Measurements from ENCODE around the gene NDUFB4.
A peak's percentile ranks its signal among the peaks of the same experiment; 100 is the strongest.

Gene NDUFB4

DNA sequence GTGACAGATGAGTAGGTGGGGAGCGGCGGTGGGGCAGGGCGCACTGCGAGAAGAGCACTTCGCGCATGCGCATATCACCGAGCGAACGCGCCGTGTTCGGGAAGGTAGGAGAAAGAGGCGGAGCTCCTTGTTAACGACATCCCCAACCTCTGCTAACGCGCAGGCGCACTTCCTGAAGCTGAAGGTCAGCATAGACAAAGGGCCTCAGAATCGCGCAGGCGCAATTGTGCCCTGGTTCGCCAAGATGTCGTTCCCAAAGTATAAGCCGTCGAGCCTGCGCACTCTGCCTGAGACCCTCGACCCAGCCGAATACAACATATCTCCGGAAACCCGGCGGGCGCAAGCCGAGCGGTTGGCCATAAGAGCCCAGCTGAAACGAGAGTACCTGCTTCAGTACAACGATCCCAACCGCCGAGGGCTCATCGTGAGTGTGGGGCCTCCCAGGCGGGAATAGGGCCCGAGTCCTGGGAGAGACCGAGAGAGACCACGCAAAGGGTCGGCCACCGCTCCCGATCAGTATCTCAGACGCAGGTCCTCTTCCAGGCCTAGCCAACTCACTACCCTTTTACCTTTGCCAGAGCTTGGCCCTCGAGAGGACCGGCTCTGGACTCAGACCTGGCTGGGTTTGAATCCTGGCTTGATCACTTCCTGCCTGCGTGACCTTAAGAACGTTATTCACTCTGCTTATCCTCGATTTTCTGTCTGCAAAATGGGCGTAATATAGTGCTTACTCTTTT lies at the start of gene NDUFB4:
TSS of gene NDUFB4 (plus strand) at position 221 of the 737 bp plus-strand sequence. CDS start at position 245, 24 bp downstream.
- DNase-seq = peak; percentile 99

DNA sequence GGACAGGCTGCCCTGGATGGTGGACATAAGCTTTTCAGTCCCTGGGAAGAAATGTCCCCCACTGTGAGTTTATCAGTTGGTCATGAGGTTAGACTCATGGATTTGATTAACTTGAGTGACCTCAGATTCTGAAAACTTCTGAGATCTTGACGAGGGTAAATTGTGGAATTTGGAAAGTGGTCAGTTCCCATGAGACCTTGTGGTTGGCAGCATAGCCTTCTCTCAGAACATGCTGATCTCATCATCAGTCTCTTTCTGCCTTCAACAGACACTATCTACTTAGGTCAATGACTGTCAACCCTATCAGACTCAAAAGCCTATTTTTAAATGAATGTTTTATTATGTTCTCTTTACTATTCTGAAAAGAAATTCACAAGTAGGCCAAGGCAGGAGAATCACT lies 45.6 kb upstream of the NDUFB4 start:
- DNase-seq = no peak

DNA sequence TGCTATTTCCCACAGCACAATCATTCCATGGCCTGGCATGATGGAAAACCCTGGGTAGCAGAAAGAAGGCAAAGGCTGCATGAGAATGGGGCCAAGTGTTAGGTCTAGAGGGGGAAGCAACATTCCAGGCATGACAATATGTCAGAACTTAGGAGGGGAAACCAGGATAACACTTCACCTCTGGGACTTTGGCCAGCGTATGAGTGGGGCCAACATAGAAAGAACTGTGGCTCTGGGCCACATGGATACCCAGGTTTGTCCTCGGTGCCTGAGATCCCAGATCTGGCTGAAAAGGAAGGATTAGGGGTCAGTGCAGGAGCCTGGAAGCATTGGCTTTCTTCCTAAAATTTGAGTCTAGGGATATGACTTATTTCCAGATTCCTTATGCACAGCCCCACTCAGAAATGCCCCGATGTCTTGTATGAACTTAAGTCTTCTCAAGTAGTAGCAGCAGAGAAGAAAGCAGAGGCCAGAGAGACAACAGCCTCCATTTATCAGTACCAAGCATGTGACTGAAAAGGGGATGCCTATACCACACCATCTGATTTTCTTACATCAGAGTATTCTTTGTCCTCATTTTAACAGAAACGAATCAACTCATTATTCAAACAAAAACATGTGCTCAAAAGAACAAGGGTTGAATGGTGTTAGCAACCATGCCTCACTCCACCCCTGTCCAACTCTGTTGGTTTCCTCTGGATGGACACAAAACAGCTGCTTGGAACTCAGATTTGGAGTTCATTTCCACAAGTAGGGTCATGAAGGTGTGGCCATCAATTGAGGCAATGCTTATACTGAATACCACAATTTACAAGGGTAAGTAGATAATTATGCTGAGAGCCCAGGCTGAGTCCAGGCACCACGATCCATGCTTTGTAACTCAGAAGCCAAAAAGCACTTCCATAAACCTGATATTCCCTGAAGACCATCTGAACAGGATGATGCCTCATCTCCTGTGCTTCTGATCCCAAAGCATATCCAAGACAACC lies 43.7 kb upstream of the NDUFB4 start:
- DNase-seq = no peak

DNA sequence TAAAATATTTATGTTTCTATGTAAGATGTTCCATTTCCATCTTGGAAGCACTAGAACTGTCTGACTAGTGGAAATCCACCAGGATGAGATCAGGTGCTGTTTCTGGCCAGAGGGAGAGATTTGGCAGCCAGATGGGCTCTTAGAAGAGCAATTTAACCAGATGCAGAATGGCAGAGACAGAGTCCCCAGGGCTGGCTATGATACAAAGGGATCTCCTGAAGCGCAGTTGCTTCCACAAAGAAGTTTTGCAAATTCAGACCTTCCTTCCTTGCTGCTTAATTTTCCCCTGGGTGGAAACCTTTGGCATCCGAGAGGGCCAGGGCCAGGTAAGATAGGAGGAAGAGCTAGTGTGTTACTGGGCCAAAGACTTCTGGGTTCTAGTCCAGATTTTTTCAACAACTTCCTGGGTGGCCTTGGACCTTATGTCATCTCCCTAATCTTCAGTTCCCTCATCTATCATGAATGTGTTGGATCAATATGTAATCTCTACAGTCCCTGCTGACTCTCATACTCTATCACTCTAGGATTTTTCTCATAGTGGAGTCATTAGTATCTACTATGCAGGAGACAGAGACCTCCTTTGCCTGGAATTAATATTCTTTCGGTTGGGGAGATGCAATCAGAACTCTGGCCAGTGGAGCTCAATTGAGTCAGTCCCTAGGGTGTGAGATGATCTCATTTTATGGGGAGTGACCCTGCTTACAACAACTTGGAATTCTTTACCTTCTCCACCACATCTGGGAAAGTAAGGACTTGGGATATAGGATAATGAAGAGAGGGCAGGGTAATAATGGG lies 41.1 kb upstream of the NDUFB4 start:
- DNase-seq = no peak

DNA sequence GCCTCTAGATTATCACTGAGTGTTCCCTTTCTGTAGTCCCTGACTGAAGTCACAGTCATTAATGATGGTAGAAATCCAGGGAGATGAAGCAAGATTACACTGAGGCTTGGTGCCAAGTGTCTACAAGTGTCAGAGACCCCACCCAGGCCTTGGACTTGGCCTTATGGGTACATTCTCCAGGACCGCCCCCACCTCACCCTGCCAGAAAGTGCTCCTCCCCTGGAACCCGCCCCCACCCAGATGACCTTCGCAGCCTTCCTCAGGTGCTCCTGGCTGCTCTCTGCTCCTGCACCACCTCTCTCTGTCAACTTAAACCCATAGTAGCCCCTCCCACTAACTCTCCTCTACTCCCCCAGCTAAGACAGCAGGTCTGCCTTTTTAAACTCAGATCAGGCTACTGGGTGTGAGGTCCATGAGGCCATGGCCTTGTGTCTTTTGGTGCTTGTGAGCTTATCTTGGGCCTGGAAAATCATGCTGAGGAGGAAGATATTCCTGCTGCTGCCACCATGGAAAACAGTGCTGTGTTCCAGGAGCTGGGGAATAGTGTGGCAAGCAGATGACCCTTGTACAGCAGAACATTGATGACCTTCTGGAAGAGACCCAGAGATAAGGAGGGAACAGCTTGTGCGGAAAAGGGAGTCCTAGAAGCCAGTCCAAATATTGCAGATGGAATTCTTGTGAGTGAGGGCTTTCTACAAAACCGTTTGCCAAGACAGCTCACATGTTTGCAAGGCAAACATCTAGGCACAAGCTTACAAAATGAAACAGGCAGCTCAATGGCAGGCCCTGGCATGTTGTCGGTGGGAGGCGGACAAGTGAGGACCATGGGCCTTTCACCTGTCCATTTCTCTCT lies 40.3 kb upstream of the NDUFB4 start:
- DNase-seq = no peak

DNA sequence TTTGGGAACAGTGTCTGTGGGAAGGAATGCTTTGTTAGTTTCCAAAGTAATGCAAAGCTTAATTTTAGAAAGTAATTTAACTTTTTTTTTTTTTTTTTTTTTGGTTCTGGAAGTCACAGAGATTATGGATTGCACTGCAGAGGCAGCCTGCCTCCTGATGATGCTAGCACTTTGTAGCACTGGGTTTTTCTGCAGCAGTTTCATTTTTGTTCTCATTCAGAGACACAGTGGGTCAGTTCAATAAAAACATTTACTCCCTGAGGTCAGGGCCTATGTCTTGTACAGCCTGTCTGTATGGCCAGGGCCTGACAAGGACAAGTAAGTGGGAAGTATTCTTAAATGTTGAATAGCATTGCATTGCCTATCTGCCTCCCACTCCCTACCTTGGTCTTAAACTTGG lies 39.0 kb upstream of the NDUFB4 start:
- no peak for DNase-seq

DNA sequence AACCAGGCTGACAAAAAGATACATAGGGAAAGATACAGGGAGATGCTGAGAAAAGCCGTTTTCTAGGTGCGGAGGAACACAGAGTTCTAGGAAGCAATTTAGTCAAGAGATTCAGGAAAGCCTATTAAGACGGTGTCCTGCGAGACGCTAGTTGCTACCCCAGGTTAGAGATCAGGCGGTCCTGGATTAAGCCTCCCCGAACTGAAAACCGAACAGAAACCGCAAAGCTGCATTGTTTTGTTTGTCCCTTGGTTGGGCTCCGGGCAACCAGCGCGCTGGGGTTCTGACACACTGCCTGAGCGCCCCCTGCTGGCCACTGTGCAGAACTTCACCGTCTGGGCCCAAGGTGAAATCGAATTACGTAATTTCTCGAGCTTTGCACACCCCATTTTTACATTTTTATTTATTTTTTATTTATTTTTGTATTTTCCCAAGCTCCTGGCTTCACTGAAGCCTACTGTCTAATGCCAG lies 37.3 kb upstream of the NDUFB4 start:
- peak; percentile 47 for DNase-seq

DNA sequence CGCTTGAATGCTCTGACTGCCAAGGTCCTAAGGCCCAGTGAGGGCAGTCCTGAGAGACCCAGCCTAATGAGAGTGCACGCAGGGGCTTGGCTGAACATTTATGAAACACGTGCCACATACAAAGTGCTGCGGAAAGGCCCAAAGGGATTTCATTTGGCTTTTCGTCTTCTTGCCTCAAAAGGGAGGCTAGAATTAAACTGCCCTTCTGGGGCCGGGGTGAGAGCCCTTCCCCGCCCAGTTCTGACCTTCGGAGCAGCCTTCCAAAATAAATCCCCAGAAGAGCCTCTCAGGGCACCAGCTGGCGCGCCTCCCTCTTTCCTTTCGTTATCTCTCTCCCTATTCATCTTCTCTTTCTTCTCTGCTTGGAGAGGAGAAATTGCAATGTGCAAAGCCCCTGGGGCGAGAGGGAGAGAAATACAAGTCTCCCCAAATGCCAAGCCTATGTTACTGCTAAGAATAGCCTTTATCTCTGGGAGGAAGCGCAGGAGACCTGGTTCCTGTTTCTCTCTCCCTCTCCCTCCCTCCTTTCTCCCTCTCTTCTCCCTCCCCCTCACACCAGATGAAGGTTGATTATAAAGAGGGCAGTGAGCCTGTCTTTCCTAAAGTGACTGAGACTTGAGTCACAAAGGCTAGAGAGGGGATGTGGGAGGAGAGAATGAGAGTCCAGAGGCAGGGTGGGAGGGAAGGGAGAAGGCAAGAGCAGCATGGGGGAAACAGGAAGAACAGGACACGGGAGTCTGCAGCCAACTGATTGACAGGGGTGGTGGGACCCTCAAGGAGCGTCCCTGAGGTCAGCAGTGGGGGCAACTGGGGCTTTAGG lies 36.7 kb upstream of the NDUFB4 start:
- peak; percentile 29 for DNase-seq

DNA sequence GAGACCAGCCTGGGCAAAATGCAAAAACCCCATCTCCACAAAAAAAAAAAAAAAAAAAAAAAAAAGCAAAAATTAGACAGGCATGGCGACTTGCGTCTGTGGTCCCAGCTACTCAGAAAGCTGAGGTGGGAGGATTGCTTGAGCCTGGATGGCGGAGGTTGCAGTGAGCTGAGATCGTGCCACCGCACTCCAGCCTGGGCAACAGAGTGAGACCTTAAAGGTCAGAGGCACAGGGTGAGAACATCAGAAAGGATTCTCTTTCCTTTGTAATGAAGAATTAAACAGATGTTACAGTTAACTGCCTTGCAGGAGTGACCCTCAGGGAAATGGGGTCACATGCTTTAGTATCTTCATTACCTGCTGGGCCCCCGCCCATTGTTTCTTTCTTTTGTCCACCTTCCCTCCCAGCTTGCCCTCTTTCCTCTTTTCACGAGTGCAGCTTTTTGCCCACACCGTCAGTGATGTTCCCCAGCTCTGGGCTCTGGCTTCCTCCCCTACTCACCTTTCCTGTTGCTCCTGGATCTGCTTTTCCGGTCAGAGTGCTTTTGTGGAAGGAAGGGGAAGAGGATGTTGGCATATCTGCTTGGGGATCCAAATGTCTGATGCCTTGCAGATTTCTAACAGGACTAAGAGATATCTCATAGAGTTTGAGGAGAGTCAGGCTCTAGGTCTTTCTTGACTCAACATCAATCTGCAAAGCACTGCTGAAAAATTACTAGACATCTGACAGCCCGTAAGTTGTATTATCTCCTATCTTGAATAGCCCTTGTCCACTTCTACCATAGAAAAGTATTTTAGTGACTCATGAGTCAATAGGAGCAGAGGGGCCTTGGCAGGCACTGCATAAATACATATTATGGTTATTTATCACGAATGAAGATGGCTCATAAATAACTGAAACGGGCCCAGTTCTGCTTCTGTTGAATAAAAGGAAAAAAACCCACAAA lies 35.6 kb upstream of the NDUFB4 start:
- no peak for DNase-seq

DNA sequence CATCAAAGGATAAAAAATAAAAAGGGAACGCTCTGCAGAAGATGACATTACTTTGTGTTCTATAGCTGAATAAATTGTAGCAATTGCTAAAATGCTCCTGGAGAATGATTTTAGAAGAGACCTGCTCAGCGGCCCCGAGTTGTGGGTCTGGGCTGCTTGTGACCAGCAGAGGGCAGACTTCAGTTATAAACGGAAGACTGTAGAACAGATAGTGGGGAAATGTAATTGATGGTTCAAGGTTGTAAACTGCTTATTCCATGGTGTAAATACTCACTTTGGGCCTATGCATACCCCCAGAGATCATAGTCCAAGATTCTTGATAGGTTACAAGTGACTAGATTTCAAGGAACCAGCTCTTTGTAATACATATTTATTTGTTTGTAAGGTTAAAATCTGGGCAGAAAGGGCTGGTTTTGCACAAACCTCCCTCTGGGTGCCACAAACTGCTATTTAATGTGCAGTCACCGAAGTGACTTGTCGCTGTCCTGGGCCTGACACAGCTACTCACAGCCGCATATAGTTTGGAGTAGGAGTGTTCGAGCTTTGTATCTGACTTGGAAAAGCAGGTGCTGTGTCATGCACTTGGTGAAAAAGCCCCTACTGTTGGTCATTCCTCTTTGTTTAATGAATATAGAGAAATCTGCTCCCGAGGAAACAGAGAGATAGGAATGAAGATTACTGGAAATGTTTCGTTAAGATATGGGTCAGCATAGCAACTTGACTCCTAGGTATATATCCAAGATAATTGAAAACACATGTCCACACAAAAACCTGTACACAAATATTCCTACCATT lies 34.7 kb upstream of the NDUFB4 start:
- DNase-seq = peak; percentile 50

DNA sequence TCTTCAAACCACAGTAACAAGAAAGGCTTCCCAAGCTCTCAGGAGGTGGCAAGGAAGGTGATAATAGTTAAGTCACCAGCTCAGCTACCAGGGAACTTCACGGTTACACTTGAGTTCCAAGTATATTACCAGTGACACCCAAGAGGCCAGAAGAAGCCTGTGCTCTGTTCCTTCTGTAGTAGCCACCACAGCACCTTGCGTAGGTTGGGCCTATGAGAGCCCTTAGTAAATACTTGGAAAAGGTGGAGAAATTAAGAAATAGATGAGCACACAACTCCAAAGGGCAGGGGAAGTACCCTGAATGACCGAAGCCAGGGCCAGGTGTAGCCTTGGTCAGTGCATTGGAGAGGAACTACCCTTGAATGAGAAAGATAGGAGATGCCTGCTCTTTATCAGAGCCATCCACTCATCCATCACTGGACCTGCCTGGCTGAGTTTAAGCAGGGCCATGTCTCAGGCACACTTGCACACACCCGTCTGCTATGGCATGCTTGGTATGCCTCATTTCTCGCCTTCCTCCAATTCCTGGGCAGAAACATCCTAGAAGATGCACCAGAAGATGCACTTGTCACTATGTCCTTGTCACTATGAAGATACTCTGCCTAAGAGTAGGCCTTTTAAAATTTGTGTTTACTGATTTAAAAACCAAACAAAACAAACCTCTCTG lies 32.6 kb upstream of the NDUFB4 start:
- DNase-seq = no peak

DNA sequence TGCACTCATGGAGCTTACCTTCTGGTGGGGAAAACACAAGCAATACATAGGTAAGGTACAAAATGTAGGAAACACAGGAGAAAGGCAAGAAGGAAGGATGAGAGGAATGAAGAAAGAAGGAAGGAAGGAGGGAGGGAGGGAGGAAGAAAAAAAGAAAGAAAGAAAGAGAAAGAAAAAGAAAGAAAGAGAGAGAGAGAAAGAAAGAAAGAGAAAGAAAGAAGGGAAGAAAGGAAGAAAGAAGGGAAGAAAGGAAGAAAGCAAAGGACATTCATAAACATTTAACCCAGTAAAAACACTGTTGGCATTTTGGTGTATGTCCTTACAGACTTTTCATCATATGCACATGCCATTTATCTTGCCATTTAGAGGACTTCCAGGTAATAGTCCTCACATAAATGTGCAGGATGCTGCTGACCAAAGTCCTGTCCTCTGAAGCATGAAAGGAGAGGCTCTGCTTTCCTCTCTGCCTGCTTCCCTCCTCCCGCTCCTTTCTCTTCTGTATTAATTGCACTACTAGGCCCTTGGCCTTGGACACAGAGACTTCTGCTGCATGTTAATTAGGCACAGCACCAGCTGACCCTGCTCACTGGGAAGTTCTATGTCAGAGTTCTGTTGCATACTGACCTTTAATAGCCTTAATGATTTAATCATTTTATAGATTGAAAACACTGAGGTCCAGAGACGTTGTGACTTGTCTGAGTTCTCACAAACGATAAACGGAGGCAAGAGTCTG lies 29.7 kb upstream of the NDUFB4 start:
- no peak for DNase-seq

DNA sequence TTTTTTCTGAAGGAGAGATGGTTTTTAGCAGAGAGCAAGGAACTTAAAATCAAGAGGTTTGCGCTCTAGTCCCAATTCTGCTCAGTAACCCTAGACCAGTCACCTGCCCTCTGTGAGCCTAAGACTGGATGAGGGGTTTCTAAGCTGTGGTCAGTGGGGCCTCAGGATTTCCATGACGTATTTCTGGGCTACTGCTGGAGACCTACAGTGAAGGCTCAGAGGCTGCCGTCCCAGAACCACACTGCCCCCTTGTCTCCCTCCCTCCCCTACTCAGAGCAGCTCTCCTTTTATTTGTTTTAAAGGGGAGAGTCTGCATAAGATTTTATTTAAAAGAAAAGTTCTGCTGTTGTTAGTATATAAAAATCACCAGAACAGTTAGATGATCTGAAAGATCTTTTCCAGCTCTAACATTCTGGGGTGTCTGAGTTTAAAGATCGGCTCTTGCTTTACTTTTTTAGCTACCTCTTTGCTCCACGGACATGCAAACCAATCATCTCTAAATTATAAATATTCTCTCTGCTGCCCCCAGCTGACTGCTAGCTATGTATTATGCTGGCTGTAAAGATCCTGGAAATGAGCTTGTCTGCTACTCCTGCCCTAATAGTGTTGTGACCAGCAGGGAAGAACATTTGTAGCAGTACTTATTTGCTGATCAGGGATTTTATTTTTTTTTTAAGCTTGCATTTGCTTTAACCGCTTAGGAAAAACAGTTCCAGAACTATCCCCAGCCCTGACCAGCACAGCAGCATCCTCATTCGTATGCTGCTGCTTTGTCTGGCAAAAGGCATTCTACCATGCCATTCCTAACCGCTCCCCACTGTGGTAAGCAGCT lies 28.6 kb upstream of the NDUFB4 start:
- DNase-seq = peak; percentile 66

DNA sequence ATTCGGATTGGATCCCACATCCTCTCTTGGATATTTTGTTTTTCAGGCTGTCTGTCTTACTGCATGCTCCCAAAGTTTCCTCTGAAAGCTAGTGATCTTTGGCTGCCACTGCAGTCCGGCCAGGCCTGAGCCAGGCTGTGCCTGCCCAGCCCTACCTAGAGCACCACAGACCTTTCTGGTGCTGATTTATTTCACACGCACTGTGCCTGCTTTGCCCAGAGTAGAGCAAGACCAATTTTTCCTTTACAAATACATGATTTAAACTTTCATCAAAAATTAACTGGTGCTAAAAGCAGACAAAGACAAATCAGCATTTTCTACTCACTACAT lies 28.0 kb upstream of the NDUFB4 start:
- no peak for DNase-seq

DNA sequence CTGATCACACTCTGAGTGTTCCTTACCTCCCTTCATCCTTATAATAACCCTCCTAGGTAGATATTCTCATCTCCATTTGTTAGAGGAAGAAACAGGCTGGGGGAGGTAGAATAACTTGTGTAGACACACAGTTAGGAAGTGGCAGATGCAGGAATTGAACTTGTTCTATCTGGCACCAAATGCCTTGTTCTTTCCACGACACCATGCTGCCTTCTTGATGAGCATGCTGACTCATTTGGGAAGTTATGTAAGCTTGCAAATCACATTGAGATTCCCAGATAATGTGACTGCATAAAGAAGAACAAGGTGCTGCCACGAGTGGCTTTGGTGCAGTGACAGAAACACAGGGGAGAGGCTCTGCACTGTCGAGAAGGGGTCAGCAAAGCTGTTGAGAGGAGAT lies 27.5 kb upstream of the NDUFB4 start:
- DNase-seq = no peak

DNA sequence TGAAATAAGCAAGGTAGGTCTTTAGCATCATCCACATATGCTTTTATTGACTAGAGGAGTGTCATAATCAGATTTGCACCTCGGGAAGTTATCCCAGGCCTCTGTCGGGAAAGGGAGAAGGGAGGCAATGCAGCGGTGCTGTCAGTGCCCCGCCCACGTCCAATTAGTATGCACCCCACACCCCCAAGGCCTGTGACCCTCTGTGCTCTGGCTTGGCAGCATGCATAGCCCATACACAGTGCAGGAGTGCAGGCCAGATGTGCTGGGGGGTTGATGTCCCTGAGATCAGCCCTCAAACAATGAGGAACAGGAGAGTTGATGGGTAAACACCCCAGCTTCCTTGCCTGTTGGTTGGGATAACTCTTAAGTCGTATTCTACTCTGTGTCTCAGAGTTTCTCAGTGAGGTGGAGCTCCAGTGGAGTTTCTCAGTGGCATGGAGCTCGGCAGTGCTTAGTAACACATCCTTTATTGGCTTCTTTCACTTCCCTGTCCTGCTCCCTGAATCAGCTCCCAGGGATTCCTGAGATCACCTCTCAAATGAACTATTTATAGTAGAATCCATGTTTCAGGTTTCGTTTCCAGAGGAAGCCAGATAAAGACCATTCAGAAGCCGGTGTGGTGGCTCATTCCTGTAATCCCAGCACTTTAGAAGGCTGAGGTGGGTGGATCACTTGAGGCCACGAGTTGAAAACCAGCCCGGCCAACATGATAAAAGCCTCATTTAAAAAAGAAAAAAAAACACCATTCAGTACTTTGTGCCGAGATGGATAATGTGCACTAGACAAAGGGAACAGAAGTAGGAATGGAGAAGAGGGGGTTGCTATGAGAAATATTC lies 26.7 kb upstream of the NDUFB4 start:
- no peak for DNase-seq

Data from NCI-H1436 treated with DMSO at 0.1 percent for 48 hours (cell line).